ENCODE data around the gene ENDOV. TPM values are rescaled to one million over a fixed set of nuclear protein-coding genes. Genes with fewer than 3 reads are reported as not detected.

ENDOV gene
- total RNA-seq, 1 donor from 2014 or later, result 36.1 TPM

GRCh38 chr17:80472996-80473395 lies 58.0 kb downstream of the ENDOV start:
- TF ChIP-seq CTCF (IDR thresholded peaks at IDR 0.05; ENCODE audit: unreplicated experiment), result no peak
- Mint-ChIP-seq H3K27ac (no peak overlapping the region), H3K27me3 (peaks cover 69% of the 10 kb centered on the region), H3K4me1 (ENCODE audit: low read depth) (peaks cover 6% of the 10 kb centered on the region), H3K4me3 (ENCODE audit: low read depth) (no peak overlapping the region), H3K9me3 (ENCODE audit: low read depth) (no peaks in the 10 kb centered on the region), H3K36me3 (ENCODE audit: insufficient read depth) (no peaks in the 10 kb centered on the region)
- no peak for DNase-seq (ENCODE audit: low spot score, unreplicated experiment)

DNA sequence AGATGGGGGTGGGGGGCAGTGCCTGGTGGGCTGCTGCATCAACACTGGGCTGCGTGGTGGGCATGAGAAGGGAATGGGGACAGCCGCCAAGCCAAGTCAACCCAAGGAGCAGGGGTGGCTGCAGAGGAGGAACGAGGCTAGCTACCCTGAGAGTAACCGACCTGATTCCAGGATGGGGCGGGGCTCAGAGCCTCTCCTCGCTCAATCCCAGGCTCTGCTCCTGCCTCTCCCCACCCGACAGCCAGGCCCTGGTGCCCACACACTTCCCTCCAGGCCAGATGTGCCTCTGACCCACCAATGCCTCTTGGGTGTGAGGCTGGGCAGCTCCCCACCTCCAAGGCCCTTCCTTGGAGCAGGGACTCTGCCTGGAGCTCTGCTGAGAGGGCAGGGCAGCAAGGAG lies 58.7 kb downstream of the ENDOV start:
- Mint-ChIP-seq H3K36me3 (ENCODE audit: insufficient read depth) (no peaks in the 10 kb centered on the region), H3K9me3 (ENCODE audit: low read depth) (no peaks in the 10 kb centered on the region), H3K4me1 (ENCODE audit: low read depth) (peaks cover 6% of the 10 kb centered on the region), H3K27me3 (peaks cover 66% of the 10 kb centered on the region), H3K4me3 (ENCODE audit: low read depth) (no peak overlapping the region), H3K27ac (no peak overlapping the region)
- TF ChIP-seq CTCF (IDR thresholded peaks at IDR 0.05; ENCODE audit: unreplicated experiment), result no peak
- no peak for DNase-seq (ENCODE audit: low spot score, unreplicated experiment)

DNA sequence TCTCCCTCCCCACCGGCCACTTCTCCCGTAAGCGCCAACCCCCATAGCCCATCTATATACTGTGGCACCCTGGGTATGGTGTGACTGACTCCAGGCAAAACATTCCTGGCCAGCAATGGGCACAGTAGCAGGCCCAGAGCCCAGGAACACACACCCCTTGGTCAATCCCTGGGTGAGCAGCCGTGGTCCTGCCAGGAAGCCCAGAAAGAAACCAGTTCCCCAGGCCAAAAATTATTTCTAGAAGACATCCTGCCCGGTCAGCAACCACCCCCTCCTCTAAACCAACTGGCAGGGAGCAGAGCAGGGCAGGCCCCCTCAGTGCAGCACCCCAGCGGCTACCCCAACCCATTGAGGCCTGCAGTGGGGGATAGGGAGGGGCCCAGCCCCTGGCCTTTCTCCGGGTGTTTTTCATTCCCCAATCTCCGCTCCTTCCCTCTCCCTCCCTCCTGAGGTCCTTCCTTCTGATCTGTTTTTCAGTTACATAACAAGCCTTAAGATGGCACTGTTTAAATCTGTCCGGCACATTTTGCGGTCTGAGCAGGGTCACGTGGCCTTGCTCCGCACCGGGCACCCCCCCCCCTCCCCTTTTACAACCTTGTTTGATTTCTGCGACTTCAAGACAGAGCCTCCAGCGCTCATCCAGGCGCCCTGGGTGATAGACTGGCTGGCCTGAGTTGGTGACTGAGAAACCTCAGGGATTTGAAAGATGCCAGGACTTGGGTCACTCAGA lies 59.4 kb downstream of the ENDOV start:
- H3K9me3 Mint-ChIP-seq (ENCODE audit: low read depth), result no peaks in the 10 kb centered on the region
- TF ChIP-seq CTCF (IDR thresholded peaks at IDR 0.05; ENCODE audit: unreplicated experiment), result no peak
- H3K27ac Mint-ChIP-seq, result no peak overlapping the region
- H3K27me3 Mint-ChIP-seq, result peaks cover 66% of the 10 kb centered on the region
- H3K4me1 Mint-ChIP-seq (ENCODE audit: low read depth), result peaks cover 6% of the 10 kb centered on the region
- no peak for DNase-seq (ENCODE audit: low spot score, unreplicated experiment)
- H3K4me3 Mint-ChIP-seq (ENCODE audit: low read depth), result peak overlapping the region; percentile 27
- H3K36me3 Mint-ChIP-seq (ENCODE audit: insufficient read depth), result no peaks in the 10 kb centered on the region

GRCh38 chr17:80474961-80475909 lies 60.3 kb downstream of the ENDOV start:
- peaks cover 6% of the 10 kb centered on the region for H3K4me1 Mint-ChIP-seq (ENCODE audit: low read depth)
- no peak for DNase-seq (ENCODE audit: low spot score, unreplicated experiment)
- H3K36me3 Mint-ChIP-seq (ENCODE audit: insufficient read depth), result no peaks in the 10 kb centered on the region
- no peak for TF ChIP-seq CTCF (IDR thresholded peaks at IDR 0.05; ENCODE audit: unreplicated experiment)
- H3K4me3 Mint-ChIP-seq (ENCODE audit: low read depth), result peak overlapping the region; percentile 27
- no peaks in the 10 kb centered on the region for H3K9me3 Mint-ChIP-seq (ENCODE audit: low read depth)
- H3K27ac Mint-ChIP-seq, result no peak overlapping the region
- H3K27me3 Mint-ChIP-seq, result peaks cover 71% of the 10 kb centered on the region
